ENCODE data around the gene ARG1.

ARG1 gene

GRCh38 chr6:131600716-131601115 lies 27.7 kb downstream of the ARG1 start:
- no peak for DNase-seq (ENCODE audit: low spot score in 2 of 2)
- Histone ChIP-seq H3K27me3 (ENCODE audit: low read depth) (no peaks in the 10 kb centered on the region), H3K36me3 (replicated peaks) (peaks cover 46% of the 10 kb centered on the region), H3K9me3 (no peaks in the 10 kb centered on the region), H3K4me3 (no peak overlapping the region), H3K4me1 (no peaks in the 10 kb centered on the region)
- in situ Hi-C loops (cut with MboI; ENCODE audit: low sequenced_read_pairs): no loop called here

GRCh38 chr6:131602781-131603312 lies 29.8 kb downstream of the ARG1 start:
- Histone ChIP-seq H3K36me3 (replicated peaks) (peaks cover 46% of the 10 kb centered on the region), H3K27me3 (ENCODE audit: low read depth) (no peaks in the 10 kb centered on the region), H3K9me3 (no peaks in the 10 kb centered on the region), H3K4me1 (no peaks in the 10 kb centered on the region), H3K4me3 (no peak overlapping the region)
- DNase-seq (ENCODE audit: low spot score in 2 of 2): no peak
- in situ Hi-C loops (cut with MboI; ENCODE audit: low sequenced_read_pairs): no loop called here

GRCh38 chr6:131613296-131613925 lies 40.4 kb downstream of the ARG1 start:
- Histone ChIP-seq H3K9me3 (no peaks in the 10 kb centered on the region), H3K27me3 (ENCODE audit: low read depth) (no peaks in the 10 kb centered on the region), H3K36me3 (replicated peaks) (peaks cover 23% of the 10 kb centered on the region), H3K4me3 (no peak overlapping the region), H3K4me1 (peaks cover 5% of the 10 kb centered on the region)
- no peak for DNase-seq (ENCODE audit: low spot score in 2 of 2)
- in situ Hi-C loops (cut with MboI; ENCODE audit: low sequenced_read_pairs): no loop called here

GRCh38 chr6:131615275-131615674 lies 42.2 kb downstream of the ARG1 start:
- Histone ChIP-seq H3K4me3 (no peak overlapping the region), H3K27me3 (ENCODE audit: low read depth) (no peaks in the 10 kb centered on the region), H3K36me3 (replicated peaks) (peaks cover 34% of the 10 kb centered on the region), H3K9me3 (no peaks in the 10 kb centered on the region), H3K4me1 (peaks cover 5% of the 10 kb centered on the region)
- no peak for DNase-seq (ENCODE audit: low spot score in 2 of 2)
- in situ Hi-C loops (cut with MboI; ENCODE audit: low sequenced_read_pairs): no loop called here

GRCh38 chr6:131627724-131628682 lies 55.0 kb downstream of the ARG1 start, which contains the start of gene MED23:
TSS of gene MED23 (minus strand) at chr6:131628242. CDS start at chr6:131628049, 193 bp downstream.
- H3K27me3 ChIP-seq (ENCODE audit: low read depth): peaks cover 3% of the 10 kb centered on the region; the same call in 1 of the 2 replicates
- peaks cover 4% of the 10 kb centered on the region for H3K4me1 ChIP-seq
- DNase-seq (ENCODE audit: low spot score in 2 of 2): peak; percentile 85 to 96
- H3K9me3 ChIP-seq: no peaks in the 10 kb centered on the region
- H3K36me3 ChIP-seq (replicated peaks): peaks cover 19% of the 10 kb centered on the region
- H3K4me3 ChIP-seq: peak within 1 kb of the TSS; percentile 80
- in situ Hi-C loops (cut with MboI; ENCODE audit: low sequenced_read_pairs): no loop called here

GRCh38 chr6:131628726-131629125 lies 55.7 kb downstream of the ARG1 start:
- H3K9me3 ChIP-seq: no peaks in the 10 kb centered on the region
- H3K36me3 ChIP-seq (replicated peaks): peaks cover 13% of the 10 kb centered on the region; the same call in 1 of the 2 replicates
- DNase-seq (ENCODE audit: low spot score in 2 of 2): no peak
- H3K27me3 ChIP-seq (ENCODE audit: low read depth): peaks cover 3% of the 10 kb centered on the region; the same call in 1 of the 2 replicates
- H3K4me3 ChIP-seq: no peak overlapping the region; the same call in 1 of the 2 replicates
- H3K4me1 ChIP-seq: peaks cover 4% of the 10 kb centered on the region
- in situ Hi-C loops (cut with MboI; ENCODE audit: low sequenced_read_pairs): no loop called here

- no peak overlapping the region for H3K4me3 ChIP-seq
- no peaks in the 10 kb centered on the region for H3K9me3 ChIP-seq
- DNase-seq (ENCODE audit: low spot score in 2 of 2): no peak
- H3K36me3 ChIP-seq (replicated peaks): peaks cover 4% of the 10 kb centered on the region; the same call in 1 of the 2 replicates
- in situ Hi-C loops (cut with MboI; ENCODE audit: low sequenced_read_pairs): no loop called here
- peaks cover 3% of the 10 kb centered on the region; the same call in 1 of the 2 replicates for H3K27me3 ChIP-seq (ENCODE audit: low read depth)
- peaks cover 4% of the 10 kb centered on the region for H3K4me1 ChIP-seq
These were observed 56.6 kb downstream of the ARG1 start for GRCh38 chr6:131629651-131630050.

GRCh38 chr6:131631625-131632289 lies 58.7 kb downstream of the ARG1 start:
- in situ Hi-C loops (cut with MboI; ENCODE audit: low sequenced_read_pairs): no loop called here
- no peaks in the 10 kb centered on the region for H3K9me3 ChIP-seq
- no peak for DNase-seq (ENCODE audit: low spot score in 2 of 2)

More at GRCh38 chr6:131631625-131632289, 58.7 kb downstream of the ARG1 start:
- Histone ChIP-seq H3K27me3 (ENCODE audit: low read depth) (peaks cover 3% of the 10 kb centered on the region; the same call in 1 of the 2 replicates), H3K36me3 (replicated peaks) (no peaks in the 10 kb centered on the region), H3K4me1 (peaks cover 4% of the 10 kb centered on the region), H3K4me3 (no peak overlapping the region)

All from HAP-1 (cell line).